GM12878 (cell line): ENCODE results near the gene PTPRU. TPM values are rescaled to one million over a fixed set of nuclear protein-coding genes. Genes with fewer than 3 reads are reported as not detected.

Source experiments
- ATAC-seq: fragments of 200-7000 bp; cut with Tn5 transposase; 3 replicates; pipeline ENCODE4 v1.9.1; 2020; ENCODE audit warnings: mild to moderate bottlenecking, moderate library complexity
- BruUV-seq: library from RNA; stranded (reverse); fragments of 400-500 nt; replicated peaks from 2 replicates; lab custom pipeline; 2021; lab: Mats Ljungman, UMichigan
- CTCF ChIA-PET: fragments of 300-600 bp; sonication (Branson Sonifier 250); formaldehyde crosslinking; extraction: SDS; loops from one replicate; lab custom pipeline; 2021; ENCODE audit warnings: inconsistent platforms; lab: Yijun Ruan, JAX
- POLR2A ChIA-PET: fragments of 350-600 bp; formaldehyde crosslinking; extraction: SDS; loops from one replicate; lab custom pipeline; 2021; ENCODE audit warnings: inconsistent platforms; lab: Charles Lee
- RAD21 ChIA-PET: fragments of 300-600 bp; sonication (Branson Sonifier 250); formaldehyde crosslinking; loops from one replicate; lab custom pipeline; 2023; ENCODE audit warnings: antibody characterized with exemption; ENCODE audit not compliant: unreplicated experiment; lab: Charles Lee
- SMC1A ChIA-PET: fragments of 300-600 bp; sonication (Branson Sonifier 250); formaldehyde crosslinking; loops from one replicate; lab custom pipeline; 2023; ENCODE audit not compliant: unreplicated experiment, uncharacterized antibody; lab: Charles Lee
- DNase-seq: peaks from one replicate; pipeline ENCODE4 v3.0.0-alpha.2; 2011; ENCODE audit warnings: low read depth, low spot score
- FAIRE-seq: peaks from 3 replicates; lab custom pipeline; 2011; peaks lifted over from hg19 to GRCh38; lab: Jason Lieb, UNC
- H2AFZ ChIP-seq: 2 replicates; pipeline ENCODE4 v1.6.0; 2011; ENCODE audit warnings: low read depth, low read length, control low read depth; ENCODE audit not compliant: control insufficient read depth
- H3K27ac ChIP-seq: 2 replicates; pipeline ENCODE4 v1.5.1; 2011; ENCODE audit warnings: control low read depth; ENCODE audit not compliant: control insufficient read depth, insufficient read depth
- H3K27me3 ChIP-seq, 2 experiments: replicated peaks in 1 of 2; 2 replicates each; pipeline versions ENCODE4 v1.6.0 to v1.6.1; 2011; ENCODE audit warnings: low read length in 1 of 2; ENCODE audit not compliant: control insufficient read depth in 2 of 2, insufficient read depth in 2 of 2
- H3K36me3 ChIP-seq, 2 experiments: 2 replicates each; pipeline ENCODE4 v1.5.1; 2011; ENCODE audit warnings: low read length in 1 of 2; ENCODE audit not compliant: control insufficient read depth in 2 of 2, insufficient read depth in 2 of 2
- H3K4me1 ChIP-seq: 2 replicates; pipeline ENCODE4 v1.6.1; 2011; ENCODE audit warnings: mild to moderate bottlenecking, low read length, moderate library complexity, mixed read lengths; ENCODE audit not compliant: control insufficient read depth, insufficient read depth
- H3K4me2 ChIP-seq: 2 replicates; pipeline ENCODE4 v1.6.0; 2011; ENCODE audit warnings: control low read depth; ENCODE audit not compliant: control insufficient read depth, insufficient read depth
- H3K4me3 ChIP-seq: fragments of 200-600 bp; sonication (generic); 2 replicates; pipeline ENCODE4 v1.5.1; 2016
- H3K79me2 ChIP-seq: 2 replicates; pipeline ENCODE4 v1.6.0; 2011; ENCODE audit warnings: low read length; ENCODE audit not compliant: control insufficient read depth, insufficient read depth
- H3K9ac ChIP-seq: 2 replicates; pipeline ENCODE4 v1.8.0; 2011; ENCODE audit warnings: low read length, control low read depth, mixed read lengths; ENCODE audit not compliant: control insufficient read depth, insufficient read depth
- H3K9me3 ChIP-seq: replicated peaks from 3 replicates; pipeline ENCODE4 v1.5.1; 2011; ENCODE audit warnings: mild to moderate bottlenecking, low read length; ENCODE audit not compliant: control insufficient read depth, insufficient read depth
- H4K20me1 ChIP-seq: 2 replicates; pipeline ENCODE4 v1.6.0; 2011; ENCODE audit not compliant: control insufficient read depth, insufficient read depth
- ATF3 ChIP-seq: IDR thresholded peaks from 2 replicates; pipeline ENCODE4 v1.6.1; 2011; ENCODE audit warnings: low read depth, mild to moderate bottlenecking, low read length, moderate library complexity, borderline replicate concordance; ENCODE audit errors: extremely low read depth
- HSF1 ChIP-seq: fragments of 150-350 bp; IDR thresholded peaks from 2 replicates; pipeline ENCODE4 v1.6.1; 2014; ENCODE audit warnings: mild to moderate bottlenecking, low read depth, low read length
- LARP7 ChIP-seq: fragments of 450-650 bp; IDR thresholded peaks from 2 replicates; pipeline ENCODE4 v1.6.1; 2017; ENCODE audit warnings: mild to moderate bottlenecking
- MAX ChIP-seq: IDR thresholded peaks from 2 replicates; pipeline ENCODE4 v1.6.1; 2012; ENCODE audit warnings: low read depth, low read length, improper control_type of control experiment
- POLR2AphosphoS2 ChIP-seq: IDR thresholded peaks from 2 replicates; pipeline ENCODE4 v1.6.1; 2011; ENCODE audit warnings: low read depth, mild to moderate bottlenecking, low read length, improper control_type of control experiment, moderate library complexity
- SKIL ChIP-seq: fragments of 450-650 bp; IDR thresholded peaks from 2 replicates; pipeline ENCODE4 v1.6.1; 2017; ENCODE audit warnings: mild to moderate bottlenecking, low read depth, inconsistent platforms; ENCODE audit not compliant: poor library complexity, severe bottlenecking
- SMC3 ChIP-seq: IDR thresholded peaks from 2 replicates; pipeline ENCODE4 v1.6.1; 2011; ENCODE audit warnings: low read length, improper control_type of control experiment, borderline replicate concordance
- USF2 ChIP-seq: IDR thresholded peaks from 2 replicates; pipeline ENCODE4 v1.6.1; 2011; ENCODE audit warnings: low read depth, low read length, improper control_type of control experiment, borderline replicate concordance
- ZNF622 ChIP-seq: fragments of 450-650 bp; IDR thresholded peaks from 2 replicates; pipeline ENCODE4 v1.6.1; 2017; ENCODE audit warnings: mild to moderate bottlenecking, inconsistent platforms
- WGBS: methylation state at CpG from one replicate; pipeline ENCODE4 v1.1.6; 2016; ENCODE audit warnings: low lambda C conversion rate; ENCODE audit not compliant: insufficient replicate concordance, insufficient coverage; ENCODE audit errors: missing lambda C conversion rate; 5-methylcytosine and 5-hydroxymethylcytosine counted together
- in situ Hi-C: fragments of 300-500 bp; cut with MboI; formaldehyde crosslinking; loops from 9 replicates; pipeline ENCODE4 v1.14.3; 2018; ENCODE audit warnings: mixed read lengths
- intact Hi-C: fragments of 100-400 bp; cut with micrococcal nuclease; formaldehyde crosslinking; loops from one replicate; pipeline ENCODE4 v1.14.2; 2022; ENCODE audit not compliant: unreplicated experiment
- polyA plus RNA-seq, 11 experiments: library from polyadenylated mRNA; depleted of rRNA in 4 of 11; unstranded in 6 of 11; stranded (reverse) in 5 of 11; fragments of >200 nt; fragmentation: Nextera tagmentation in 4 of 11; fragmentation: Illumina TruSeq in 1 of 11; extraction: Ambion mirVana in 4 of 11; extraction: Trizol in 1 of 11; gene quantifications; 1 replicate in 1 of 11; 2 replicates in 10 of 11; pipeline versions ENCODE4 v1.2.1 to v1.2.3, GENCODE V29; 2011 to 2016; ENCODE audit warnings: inconsistent platforms in 2 of 11, missing spikeins in 2 of 11, low read depth in 1 of 11
- total RNA-seq, 4 experiments: library from RNA; depleted of rRNA in 3 of 4; stranded (reverse); fragments of >200 nt in 3 of 4; fragmentation: Illumina TruSeq in 1 of 4; extraction: Trizol in 1 of 4; gene quantifications; 2 replicates each; pipeline versions ENCODE4 v1.2.1 to v1.2.3, GENCODE V29; 2013 to 2021

The PTPRU gene
- total and polyA plus RNA-seq, 10 of the 15 experiments (the other 5 are each of a cell fraction or from before 2014, with no cell fraction given) = 0.04 to 2.5 (median 0.73) TPM

- BruUV-seq = no TSS peak
These were observed 8.8 kb upstream of the PTPRU start for GRCh38 chr1:29227511-29227910.

GRCh38 chr1:29230204-29230552 lies 6.1 kb upstream of the PTPRU start:
- BruUV-seq = no TSS peak
- ChIA-PET POLR2A (no interaction called here), CTCF (interaction anchor here (1.0 to 2.5 kb wide), 8 partner anchors 9 to 348 kb away, joined by 3 to 6 read pairs (median 4); no protein-coding TSS in a partner anchor), RAD21 (interaction anchor here (1.1 kb wide), 1 partner anchor 345 kb away, joined by 4 read pairs; no protein-coding TSS in a partner anchor), SMC1A (interaction anchor here (0.7 to 1.9 kb wide), 2 partner anchors 28 to 78 kb away, joined by 3 to 7 read pairs; no protein-coding TSS in a partner anchor)
- peak overlapping the region; percentile 52 for H3K27ac ChIP-seq
- 0% methylated on average over 4 of the region's 4 CpGs for WGBS
- DNase-seq (no peak), FAIRE-seq (no peak), ATAC-seq (no peak)
- H3K79me2 ChIP-seq = peaks cover 11% of the 10 kb centered on the region
- peak overlapping the region; percentile 75 for H3K4me3 ChIP-seq
- no peaks in the 10 kb centered on the region for H3K9me3 ChIP-seq
- H3K4me1 ChIP-seq = peaks cover 4% of the 10 kb centered on the region; the same call in 1 of the 2 replicates
- H3K9ac ChIP-seq = peak overlapping the region; percentile 76
- H2AFZ ChIP-seq = peak overlapping the region; percentile 89
- intact Hi-C loops (no loop called here), in situ Hi-C loops (loop anchor here (10.0 kb wide), 1 partner anchor 1685 kb away; no protein-coding TSS in a partner anchor)
- H4K20me1 ChIP-seq = no peaks in the 10 kb centered on the region
- H3K27me3 ChIP-seq = no peaks in the 10 kb centered on the region
- peak overlapping the region; percentile 90 for H3K4me2 ChIP-seq
- H3K36me3 ChIP-seq = no peaks in the 10 kb centered on the region
- TF ChIP-seq ZNF622 (no peak), HSF1 (no peak), ATF3 (no peak), POLR2AphosphoS2 (no peak), LARP7 (no peak), SKIL (no peak), MAX (no peak), SMC3 (no peak)

More at GRCh38 chr1:29227511-29227910, 8.8 kb upstream of the PTPRU start:
- POLR2A ChIA-PET = interaction anchor here (0.7 kb wide), 1 partner anchor 247 kb away, joined by 5 read pairs; no protein-coding TSS in a partner anchor
- RAD21 ChIA-PET = interaction anchor here (0.6 kb wide), 1 partner anchor 11 kb away, joined by 3 read pairs; no protein-coding TSS in a partner anchor
- Histone ChIP-seq H3K27ac (no peak overlapping the region), H3K79me2 (peaks cover 11% of the 10 kb centered on the region), H3K36me3 (no peaks in the 10 kb centered on the region), H4K20me1 (no peaks in the 10 kb centered on the region), H2AFZ (no peak overlapping the region), H3K9me3 (no peaks in the 10 kb centered on the region), H3K9ac (no peak overlapping the region), H3K4me1 (peaks cover 4% of the 10 kb centered on the region; the same call in 1 of the 2 replicates), H3K27me3 (no peaks in the 10 kb centered on the region), H3K4me2 (no peak overlapping the region), H3K4me3 (no peak overlapping the region)
- SMC1A ChIA-PET = no interaction called here
- TF ChIP-seq USF2 = no peak
- FAIRE-seq = no peak
- intact Hi-C loops (no loop called here), in situ Hi-C loops (no loop called here)
- CTCF ChIA-PET = interaction anchor here (0.7 kb wide), 1 partner anchor 438 kb away, joined by 3 read pairs; no protein-coding TSS in a partner anchor
- ATAC-seq = no peak
- DNase-seq = no peak
- WGBS = 95% methylated on average over 5 of the region's 5 CpGs
